Smooth muscle cell (in vitro differentiated cells): ENCODE measurements around the gene C4A. TPM values are rescaled to one million over a fixed set of nuclear protein-coding genes. Genes with fewer than 3 reads are reported as not detected.
"Not testable (repeated sequence)": the region's sequence is repeated elsewhere in the genome, so short reads cannot be mapped to it uniquely, and the experiment has no call there.

Source experiments
- DNase-seq: peaks from one replicate; lab custom pipeline; 2025; ENCODE audit not compliant: unreplicated experiment; lab: John Stamatoyannopoulos, UW
- H2AFZ ChIP-seq: fragments of 200-600 bp; sonication (generic); 2 replicates; pipeline ENCODE4 v1.6.0; 2016; ENCODE audit warnings: antibody characterized with exemption, low read depth, mild to moderate bottlenecking
- H3F3A ChIP-seq: fragments of 200-600 bp; sonication (generic); 2 replicates; pipeline ENCODE4 v1.6.0; 2017; ENCODE audit warnings: antibody characterized with exemption, low read depth
- H3K27ac ChIP-seq: fragments of 200-600 bp; sonication (generic); 2 replicates; pipeline ENCODE4 v1.5.1; 2016; ENCODE audit warnings: low read depth, mild to moderate bottlenecking
- H3K27me3 ChIP-seq: fragments of 200-600 bp; sonication (generic); 2 replicates; pipeline ENCODE4 v1.6.1; 2016; ENCODE audit warnings: low read depth, mild to moderate bottlenecking
- H3K36me3 ChIP-seq: fragments of 200-600 bp; sonication (generic); 2 replicates; pipeline ENCODE4 v1.5.1; 2016; ENCODE audit warnings: low read depth
- H3K4me1 ChIP-seq: fragments of 200-600 bp; sonication (generic); 2 replicates; pipeline ENCODE4 v1.5.1; 2016; ENCODE audit warnings: low read depth
- H3K4me2 ChIP-seq: fragments of 200-600 bp; sonication (generic); 2 replicates; pipeline ENCODE4 v1.6.0; 2016; ENCODE audit warnings: mild to moderate bottlenecking
- H3K4me3 ChIP-seq: fragments of 200-600 bp; sonication (generic); 2 replicates; pipeline ENCODE4 v1.5.1; 2016; ENCODE audit warnings: mild to moderate bottlenecking
- H3K79me2 ChIP-seq: fragments of 200-600 bp; sonication (generic); 2 replicates; pipeline ENCODE4 v1.6.0; 2016; ENCODE audit warnings: low read depth, mild to moderate bottlenecking
- H3K9ac ChIP-seq: fragments of 200-600 bp; sonication (generic); 2 replicates; pipeline ENCODE4 v1.6.0; 2016; ENCODE audit warnings: low read depth
- H3K9me3 ChIP-seq: fragments of 200-600 bp; sonication (generic); replicated peaks from 2 replicates; pipeline ENCODE4 v1.5.1; 2016; ENCODE audit warnings: low read depth
- H4K20me1 ChIP-seq: fragments of 200-600 bp; sonication (generic); 2 replicates; pipeline ENCODE4 v1.6.0; 2016; ENCODE audit warnings: low read depth
- WGBS: methylation state at CpG from one replicate; pipeline ENCODE4 v1.1.7; 2016; ENCODE audit warnings: low lambda C conversion rate; 5-methylcytosine and 5-hydroxymethylcytosine counted together
- polyA plus RNA-seq: library from polyadenylated mRNA; unstranded; fragments of >200 nt; fragmentation: Nextera tagmentation; extraction: Ambion mirVana; gene quantifications from 2 replicates; pipeline ENCODE4 v1.2.1, GENCODE V29; 2016
- total RNA-seq: library from RNA; depleted of rRNA; stranded (reverse); fragments of >200 nt; gene quantifications from 2 replicates; pipeline ENCODE4 v1.2.3, GENCODE V29; 2014
- TF ChIP-seq, protein P1 (sequence below): fragments of 200-600 bp; sonication (generic); IDR thresholded peaks from 2 replicates; pipeline ENCODE4 v1.5.1; 2017; ENCODE audit warnings: borderline replicate concordance, mild to moderate bottlenecking, antibody characterized with exemption; ENCODE audit not compliant: insufficient read depth, poor library complexity, severe bottlenecking

C4A gene
- total and polyA plus RNA-seq, 2 experiments from 2014 or later, result 1.7 to 4.6 TPM

DNA sequence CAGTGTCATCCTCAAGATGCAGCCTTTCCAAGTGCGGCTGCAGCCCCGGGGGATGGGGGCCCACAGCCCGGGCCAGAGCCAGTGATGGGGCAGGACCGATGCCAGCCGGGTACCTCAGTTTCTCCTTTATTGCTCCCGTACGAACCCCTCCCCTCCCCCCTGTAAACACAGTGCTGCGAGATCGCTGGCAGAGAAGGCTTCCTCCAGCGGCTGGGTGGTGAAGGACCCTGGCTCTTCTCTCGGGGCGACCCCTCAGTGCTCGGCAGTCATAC, 59.1 kb downstream of the C4A start:
- H4K20me1 ChIP-seq, H3F3A ChIP-seq, H3K4me2 ChIP-seq, H3K36me3 ChIP-seq, DNase-seq, H3K79me2 ChIP-seq, H3K9ac ChIP-seq, H3K4me3 ChIP-seq, H3K27me3 ChIP-seq, H2AFZ ChIP-seq, H3K4me1 ChIP-seq, H3K27ac ChIP-seq, H3K9me3 ChIP-seq: not testable (repeated sequence)
- no CpG with 5 or more reads among the region's 13 CpGs for WGBS

DNA sequence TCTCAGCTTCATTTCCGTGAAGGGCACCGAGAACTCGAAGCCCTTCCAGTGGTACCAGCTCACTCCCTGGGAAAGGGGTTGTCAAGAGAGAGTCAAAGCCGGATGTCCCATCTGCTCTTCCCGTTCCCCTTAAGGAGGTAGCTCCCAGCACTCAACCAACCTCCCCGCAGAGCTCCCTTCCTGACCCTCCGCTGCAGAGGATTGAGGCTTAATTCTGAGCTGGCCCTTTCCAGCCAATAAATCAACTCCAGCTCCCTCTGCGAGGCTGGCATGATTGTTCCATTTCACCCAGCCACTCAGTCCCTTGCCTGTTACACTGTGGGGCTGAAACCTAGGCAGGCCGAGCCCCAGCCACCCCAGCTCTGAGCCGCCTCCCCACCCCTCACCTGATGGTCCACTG, 59.5 kb downstream of the C4A start:
- not testable (repeated sequence) for H3K4me3 ChIP-seq, H3K4me2 ChIP-seq, H3F3A ChIP-seq, H2AFZ ChIP-seq, DNase-seq, H3K9ac ChIP-seq, H4K20me1 ChIP-seq, H3K36me3 ChIP-seq, H3K79me2 ChIP-seq, H3K27ac ChIP-seq, H3K4me1 ChIP-seq, H3K27me3 ChIP-seq, H3K9me3 ChIP-seq
- 76% methylated on average over 5 of the region's 10 CpGs for WGBS

DNA sequence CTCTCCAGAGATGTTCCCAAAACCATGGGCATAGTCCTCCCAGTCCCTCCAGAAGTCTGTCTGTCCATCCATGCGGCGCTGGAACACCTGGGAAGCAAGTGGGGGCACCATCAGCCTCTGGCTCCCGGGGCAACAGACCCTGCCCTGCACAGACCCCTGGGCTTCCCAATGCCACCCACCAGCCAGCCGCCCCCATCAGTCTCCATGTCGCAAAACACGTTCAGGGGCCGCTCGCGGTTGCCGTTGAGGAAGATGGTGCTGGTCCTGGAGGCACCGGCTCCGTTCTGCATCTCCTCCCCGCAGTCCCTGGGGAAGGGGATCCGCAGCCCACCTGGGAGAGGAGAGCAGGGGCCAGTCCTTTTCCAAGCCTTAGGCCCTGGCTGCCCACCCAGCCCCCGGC, 60.4 kb downstream of the C4A start:
- H3F3A ChIP-seq, H3K4me2 ChIP-seq, H3K4me3 ChIP-seq, H3K27ac ChIP-seq, H3K79me2 ChIP-seq, H3K9ac ChIP-seq, H3K9me3 ChIP-seq, H3K27me3 ChIP-seq, DNase-seq, H3K36me3 ChIP-seq, H2AFZ ChIP-seq, H4K20me1 ChIP-seq, H3K4me1 ChIP-seq: not testable (repeated sequence)
- WGBS, result 98% methylated on average over 13 of the region's 15 CpGs

DNA sequence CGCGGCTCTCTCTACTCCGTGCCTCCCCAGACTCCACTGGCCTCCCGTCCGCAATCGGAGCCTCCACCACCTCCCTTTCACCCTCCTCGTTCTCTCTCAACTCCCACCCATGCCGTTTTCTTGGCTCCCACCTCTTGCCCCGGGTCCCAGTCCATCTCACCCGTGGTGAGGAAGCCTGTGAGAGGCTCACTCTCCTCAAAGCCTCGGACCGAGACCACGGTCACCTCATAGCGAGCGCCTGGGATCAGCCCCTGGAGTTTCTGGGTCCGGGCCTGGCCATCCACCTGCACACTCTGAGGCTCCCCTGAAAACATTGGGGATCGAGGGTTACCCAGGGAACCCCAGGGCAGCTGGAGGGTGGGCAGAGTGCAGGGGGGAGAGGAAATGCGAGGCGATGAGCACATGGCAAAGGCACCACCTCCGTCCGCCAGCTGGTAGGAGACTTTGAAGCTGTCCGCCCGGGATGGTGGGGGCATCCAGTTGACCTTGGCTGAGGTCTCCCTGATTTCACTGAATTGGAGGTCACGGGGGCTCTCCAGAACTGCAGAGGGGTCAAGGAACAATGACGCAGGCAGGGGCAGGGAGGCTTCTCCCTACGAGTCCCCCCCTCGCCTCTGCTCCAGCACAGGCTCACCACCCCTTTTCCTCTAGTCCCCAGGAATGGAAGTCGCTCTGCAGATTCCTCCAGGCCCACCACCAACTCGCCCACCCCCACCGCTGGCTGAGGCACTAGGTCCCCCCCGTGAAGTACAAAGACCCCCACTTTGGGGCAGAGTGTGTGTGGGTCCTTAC, 61.9 kb downstream of the C4A start:
- H3K79me2 ChIP-seq, H3K4me1 ChIP-seq, H3K27me3 ChIP-seq, H2AFZ ChIP-seq, H3K4me3 ChIP-seq, H3K9me3 ChIP-seq, H3K27ac ChIP-seq, H3K36me3 ChIP-seq, H3K4me2 ChIP-seq, H3K9ac ChIP-seq, DNase-seq, H4K20me1 ChIP-seq, H3F3A ChIP-seq: not testable (repeated sequence)
- 97% methylated on average over 17 of the region's 31 CpGs for WGBS

DNA sequence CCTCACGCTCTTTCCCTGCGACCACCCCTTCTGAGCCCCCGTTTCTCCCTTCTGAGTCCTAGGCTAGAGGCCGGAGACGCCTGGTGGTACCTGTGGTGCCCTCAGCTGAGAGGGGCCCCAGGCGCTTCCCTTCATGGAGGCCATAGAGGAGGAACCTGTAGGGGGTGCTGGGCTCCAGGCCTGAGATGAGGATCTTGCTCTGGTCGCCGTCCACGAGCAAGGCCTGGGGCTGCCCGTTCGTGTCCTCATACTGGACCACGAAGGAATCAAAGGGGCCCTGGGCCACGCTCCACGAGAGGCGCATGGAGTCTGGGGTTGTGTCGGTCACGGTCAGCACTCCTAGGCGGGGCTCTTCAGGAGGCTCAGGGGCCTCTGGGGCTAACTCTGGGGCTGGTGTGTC, 63.1 kb downstream of the C4A start:
- H2AFZ ChIP-seq, H3K27me3 ChIP-seq, H3K4me1 ChIP-seq, H3K9me3 ChIP-seq, H3K79me2 ChIP-seq, H3K27ac ChIP-seq, H3K4me2 ChIP-seq, H3K36me3 ChIP-seq, DNase-seq, H4K20me1 ChIP-seq, H3K4me3 ChIP-seq, H3K9ac ChIP-seq, H3F3A ChIP-seq: not testable (repeated sequence)
- 87% methylated on average over 14 of the region's 18 CpGs for WGBS

DNA sequence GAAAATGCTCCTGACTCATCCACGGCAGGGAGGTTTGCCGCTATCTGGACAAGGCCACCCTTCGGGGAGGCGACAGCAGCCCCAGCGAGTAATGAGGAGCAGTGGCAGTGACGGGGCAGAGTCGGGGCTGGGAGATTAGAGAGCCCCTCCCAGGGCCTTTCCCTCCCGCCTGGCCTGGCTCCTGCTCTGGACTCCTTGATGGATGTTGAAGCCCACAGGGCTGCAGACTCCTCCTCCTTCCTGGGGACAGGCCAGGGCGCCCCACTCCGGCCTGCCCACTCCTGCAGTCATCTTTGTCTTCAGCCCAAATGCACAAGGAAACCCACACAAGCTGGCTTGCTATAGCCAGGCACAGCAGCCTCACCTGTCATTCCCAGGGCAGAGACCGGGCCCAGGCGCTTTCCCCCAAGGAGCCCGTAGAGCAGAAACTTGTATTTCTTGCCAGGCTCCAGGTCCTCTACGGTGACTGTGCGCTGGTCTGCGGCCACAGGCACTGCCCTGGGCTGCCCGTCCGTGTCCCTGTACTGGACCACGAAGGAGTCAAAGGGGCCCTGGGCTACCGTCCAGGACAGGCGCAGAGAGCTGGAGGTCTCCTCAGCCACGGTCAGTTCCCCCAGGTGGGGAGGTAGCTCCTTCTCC, 64.1 kb downstream of the C4A start:
- Histone ChIP-seq H3K4me3 (no peak overlapping the region), H3K36me3 (no peaks in the 10 kb centered on the region), H3K4me2 (no peak overlapping the region), H3K9ac (no peak overlapping the region), H3F3A (no peaks in the 10 kb centered on the region), H2AFZ (no peak overlapping the region), H3K4me1 (peaks cover 2% of the 10 kb centered on the region), H3K9me3 (no peaks in the 10 kb centered on the region), H3K27ac (no peak overlapping the region), H3K79me2 (no peaks in the 10 kb centered on the region), H4K20me1 (no peaks in the 10 kb centered on the region), H3K27me3 (no peaks in the 10 kb centered on the region)
- no peak for DNase-seq
- TF ChIP-seq, protein P1, sequence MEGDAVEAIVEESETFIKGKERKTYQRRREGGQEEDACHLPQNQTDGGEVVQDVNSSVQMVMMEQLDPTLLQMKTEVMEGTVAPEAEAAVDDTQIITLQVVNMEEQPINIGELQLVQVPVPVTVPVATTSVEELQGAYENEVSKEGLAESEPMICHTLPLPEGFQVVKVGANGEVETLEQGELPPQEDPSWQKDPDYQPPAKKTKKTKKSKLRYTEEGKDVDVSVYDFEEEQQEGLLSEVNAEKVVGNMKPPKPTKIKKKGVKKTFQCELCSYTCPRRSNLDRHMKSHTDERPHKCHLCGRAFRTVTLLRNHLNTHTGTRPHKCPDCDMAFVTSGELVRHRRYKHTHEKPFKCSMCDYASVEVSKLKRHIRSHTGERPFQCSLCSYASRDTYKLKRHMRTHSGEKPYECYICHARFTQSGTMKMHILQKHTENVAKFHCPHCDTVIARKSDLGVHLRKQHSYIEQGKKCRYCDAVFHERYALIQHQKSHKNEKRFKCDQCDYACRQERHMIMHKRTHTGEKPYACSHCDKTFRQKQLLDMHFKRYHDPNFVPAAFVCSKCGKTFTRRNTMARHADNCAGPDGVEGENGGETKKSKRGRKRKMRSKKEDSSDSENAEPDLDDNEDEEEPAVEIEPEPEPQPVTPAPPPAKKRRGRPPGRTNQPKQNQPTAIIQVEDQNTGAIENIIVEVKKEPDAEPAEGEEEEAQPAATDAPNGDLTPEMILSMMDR, result no peak
- WGBS, result 77% methylated on average over 19 of the region's 22 CpGs
